Tibial nerve (tissue), 4 donors: Measurements from ENCODE around the gene TBC1D8.

Source experiments
- CTCF ChIP-seq, 5 experiments: fragments of 200-600 bp in 3 of 5; fragments of 450-650 bp in 2 of 5; sonication (generic) in 3 of 5; IDR thresholded peaks; one replicate each; pipeline ENCODE4 v1.5.1; 2016 to 2019; ENCODE audit warnings: antibody characterized with exemption in 5 of 5, mild to moderate bottlenecking in 3 of 5, moderate library complexity in 2 of 5
- EP300 ChIP-seq, 2 donors: sonication (generic); formaldehyde crosslinking; IDR thresholded peaks; one replicate each; pipeline ENCODE4 v1.6.1; 2017; ENCODE audit warnings: antibody characterized with exemption in 2 of 2, mild to moderate bottlenecking in 1 of 2
- POLR2A ChIP-seq, 2 donors: fragments of 450-650 bp; IDR thresholded peaks; one replicate each; pipeline ENCODE4 v1.6.1; 2017; ENCODE audit warnings: antibody characterized with exemption in 2 of 2, mild to moderate bottlenecking in 2 of 2, moderate library complexity in 2 of 2

DNA sequence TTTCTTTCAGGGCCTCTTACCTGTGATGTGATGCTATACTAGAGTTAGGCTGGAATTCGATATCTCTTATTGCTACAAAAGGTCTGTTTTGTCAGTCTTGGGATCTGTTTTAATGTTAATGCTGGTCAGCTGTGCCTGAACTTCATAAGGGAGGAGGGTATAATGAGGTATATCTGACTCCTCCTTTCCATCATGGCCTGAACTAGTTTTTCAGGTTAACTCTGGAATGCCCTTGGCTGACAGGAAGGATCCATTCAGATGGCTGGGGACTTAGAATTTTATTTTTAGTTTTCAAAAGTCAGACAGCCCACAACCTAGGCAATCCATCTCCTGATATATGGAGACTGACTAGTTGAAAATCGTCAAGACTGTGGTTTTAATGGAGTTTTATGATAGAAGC, 35.9 kb upstream of the TBC1D8 start:
- TF ChIP-seq CTCF (IDR thresholded peaks at IDR 0.05), result no peak
- TF ChIP-seq POLR2A (IDR thresholded peaks at IDR 0.05), result no peak
- no peak for TF ChIP-seq EP300 (IDR thresholded peaks at IDR 0.05)
